Heart left ventricle (tissue), 13 donors: ENCODE results near the gene ZFR2.
"Not testable (repeated sequence)": the region's sequence is repeated elsewhere in the genome, so short reads cannot be mapped to it uniquely, and the experiment has no call there.

Source experiments
- POLR2A ChIP-seq, 2 donors: fragments of 450-650 bp; IDR thresholded peaks; one replicate each; pipeline ENCODE4 v1.6.1; 2017; ENCODE audit warnings: antibody characterized with exemption in 2 of 2, mild to moderate bottlenecking in 2 of 2, moderate library complexity in 2 of 2
- TF ChIP-seq, protein P1 (sequence below), 12 donors: fragments of 200-600 bp; sonication (generic) in 4 of 12; IDR thresholded peaks; one replicate each; pipeline versions ENCODE4 v1.5.0 to v1.8.0; 2018 to 2022; ENCODE audit warnings: antibody characterized with exemption in 12 of 12, mild to moderate bottlenecking in 5 of 12
- donor health status: ischemic (EF 13 %, LVEDD 7.1; RV severe dilation, severe dysfunction).
- donor health status: DM: no; HTN: yes; CAD: no.
- donor health status: DM: no; HTN: no; CAD: no.
- donor health status: ischemic (EF 25% LVEDD 6.9; RV normal size, moderate dysfunction).
- donor health status: ischemic (EF 25% LVEDD 5.7; RV mildly dilated, moderate dysfunction).
- donor health status: ischemic (EF 35%, LVEDD 5.7; RV mildly dilated, moderate dysfunction).
- donor health status: nonischemic (EF 11% LVEDD 7.7; RV severe dilation, severe dysfunction).
- donor health status: DM: yes; HTN: yes; CAD: no.
- donor health status: PGD.
- donor health status: ischemic (EF 29% LVEDD 5.4; RV normal size, mild dysfunction).
- donor health status: nonischemic (EF 23%, LVEDD 6.1; RV moderate dilation, normal function).

DNA sequence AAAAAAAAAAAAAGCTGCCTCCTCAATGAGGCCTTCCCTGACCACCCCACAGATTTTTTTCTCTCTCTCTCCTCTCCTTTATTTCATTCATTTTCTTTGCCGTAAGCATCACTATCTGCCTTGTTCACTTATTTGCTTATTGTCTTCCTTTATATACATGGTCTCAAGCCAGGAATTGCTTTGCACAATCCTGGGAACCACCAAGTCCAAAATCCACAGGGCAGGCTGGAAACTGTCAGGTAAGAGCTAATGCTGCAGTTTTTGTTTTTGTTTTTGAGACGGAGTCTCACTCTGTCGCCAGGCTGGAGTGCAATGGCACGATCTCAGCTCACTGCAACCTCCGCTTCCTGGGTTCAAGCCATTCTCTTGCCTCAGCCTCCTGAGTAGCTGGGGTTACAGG is 26.1 kb upstream of the ZFR2 start:
- TF ChIP-seq, protein P1, sequence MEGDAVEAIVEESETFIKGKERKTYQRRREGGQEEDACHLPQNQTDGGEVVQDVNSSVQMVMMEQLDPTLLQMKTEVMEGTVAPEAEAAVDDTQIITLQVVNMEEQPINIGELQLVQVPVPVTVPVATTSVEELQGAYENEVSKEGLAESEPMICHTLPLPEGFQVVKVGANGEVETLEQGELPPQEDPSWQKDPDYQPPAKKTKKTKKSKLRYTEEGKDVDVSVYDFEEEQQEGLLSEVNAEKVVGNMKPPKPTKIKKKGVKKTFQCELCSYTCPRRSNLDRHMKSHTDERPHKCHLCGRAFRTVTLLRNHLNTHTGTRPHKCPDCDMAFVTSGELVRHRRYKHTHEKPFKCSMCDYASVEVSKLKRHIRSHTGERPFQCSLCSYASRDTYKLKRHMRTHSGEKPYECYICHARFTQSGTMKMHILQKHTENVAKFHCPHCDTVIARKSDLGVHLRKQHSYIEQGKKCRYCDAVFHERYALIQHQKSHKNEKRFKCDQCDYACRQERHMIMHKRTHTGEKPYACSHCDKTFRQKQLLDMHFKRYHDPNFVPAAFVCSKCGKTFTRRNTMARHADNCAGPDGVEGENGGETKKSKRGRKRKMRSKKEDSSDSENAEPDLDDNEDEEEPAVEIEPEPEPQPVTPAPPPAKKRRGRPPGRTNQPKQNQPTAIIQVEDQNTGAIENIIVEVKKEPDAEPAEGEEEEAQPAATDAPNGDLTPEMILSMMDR (IDR thresholded peaks at IDR 0.05), result not testable (repeated sequence)
- TF ChIP-seq POLR2A (IDR thresholded peaks at IDR 0.05), result not testable (repeated sequence)
